DND-41 (cell line): ENCODE data around the gene DSG3.

Source experiments
- ATAC-seq: fragments of 200-7000 bp; cut with Tn5 transposase; 3 replicates; pipeline ENCODE4 v1.9.1; 2021; ENCODE audit warnings: low read depth; ENCODE audit not compliant: insufficient read depth
- DNase-seq: peaks from one replicate; pipeline ENCODE4 v3.0.0-alpha.2; 2020
- H2AFZ ChIP-seq: 2 replicates; pipeline ENCODE4 v1.6.0; 2012; ENCODE audit warnings: low read depth, low read length
- H3K27ac ChIP-seq: 2 replicates; pipeline ENCODE4 v1.5.1; 2012; ENCODE audit warnings: low read length, inconsistent platforms
- H3K27me3 ChIP-seq: fragments of 200-600 bp; sonication (generic); 2 replicates; pipeline ENCODE4 v1.6.0; 2012; ENCODE audit warnings: low read length, mild to moderate bottlenecking, inconsistent platforms; ENCODE audit not compliant: insufficient read depth, poor library complexity
- H3K36me3 ChIP-seq: 2 replicates; pipeline ENCODE4 v1.5.1; 2012; ENCODE audit warnings: low read length, inconsistent platforms; ENCODE audit not compliant: insufficient read depth
- H3K4me1 ChIP-seq: 2 replicates; pipeline ENCODE4 v1.5.1; 2012; ENCODE audit warnings: mild to moderate bottlenecking, low read length; ENCODE audit not compliant: insufficient read depth
- H3K4me2 ChIP-seq: 2 replicates; pipeline ENCODE4 v1.6.0; 2012; ENCODE audit warnings: mild to moderate bottlenecking, moderate library complexity, low read length, inconsistent platforms; ENCODE audit not compliant: insufficient read depth
- H3K4me3 ChIP-seq, 2 experiments: fragments of 200-600 bp in 1 of 2; shearing (Covaris generic) in 1 of 2; 2 replicates each; pipeline ENCODE4 v1.5.1; 2012 to 2016; ENCODE audit warnings: inconsistent platforms in 2 of 2, low read length in 2 of 2, mild to moderate bottlenecking in 2 of 2, low read depth in 1 of 2, moderate library complexity in 1 of 2
- H3K79me2 ChIP-seq: 2 replicates; pipeline ENCODE4 v1.6.0; 2012; ENCODE audit warnings: low read length, inconsistent platforms; ENCODE audit not compliant: insufficient read depth
- H3K9ac ChIP-seq: 2 replicates; pipeline ENCODE4 v1.6.0; 2012; ENCODE audit warnings: low read depth, mild to moderate bottlenecking, inconsistent platforms, low read length, moderate library complexity
- H3K9me3 ChIP-seq: 2 replicates; pipeline ENCODE4 v1.5.1; 2012; ENCODE audit warnings: low read length, moderate library complexity, mild to moderate bottlenecking, inconsistent platforms; ENCODE audit not compliant: insufficient read depth, severe bottlenecking
- H4K20me1 ChIP-seq: 2 replicates; pipeline ENCODE4 v1.6.0; 2012; ENCODE audit warnings: low read length; ENCODE audit not compliant: insufficient read depth
- CTCF ChIP-seq: IDR thresholded peaks from 2 replicates; pipeline ENCODE4 v1.5.1; 2012; ENCODE audit warnings: borderline replicate concordance, low read length, moderate library complexity, mild to moderate bottlenecking; ENCODE audit not compliant: poor library complexity, severe bottlenecking; ENCODE audit errors: extremely low read depth
- EZH2 ChIP-seq: IDR thresholded peaks from 3 replicates; pipeline ENCODE4 v1.6.1; 2012; ENCODE audit warnings: borderline replicate concordance, low read depth, mild to moderate bottlenecking, moderate library complexity, low read length, inconsistent platforms; ENCODE audit not compliant: severe bottlenecking

The DSG3 gene

DNA sequence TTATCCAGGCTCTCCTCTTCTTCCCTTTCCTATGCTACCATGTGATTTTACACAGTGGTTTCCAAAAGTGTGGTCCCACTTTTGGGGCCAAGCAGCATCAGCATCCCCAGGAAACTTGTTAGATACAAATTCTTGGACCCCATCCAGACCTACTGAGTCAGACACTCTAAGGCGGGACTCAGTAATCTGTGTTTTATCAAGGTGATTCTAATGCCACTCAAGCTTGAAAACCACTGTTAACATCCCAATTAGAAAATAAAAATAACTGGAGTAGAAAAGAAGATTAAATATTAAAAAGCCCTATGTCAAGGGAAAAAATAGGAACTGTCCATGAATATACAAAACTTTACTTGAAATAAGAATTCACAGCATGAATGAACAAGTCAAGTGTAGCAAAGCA, 61.2 kb downstream of the DSG3 start:
- no peaks in the 10 kb centered on the region for H4K20me1 ChIP-seq
- H3K79me2 ChIP-seq: no peaks in the 10 kb centered on the region
- H2AFZ ChIP-seq: no peak overlapping the region
- H3K9ac ChIP-seq: no peak overlapping the region
- H3K36me3 ChIP-seq: no peaks in the 10 kb centered on the region
- H3K27ac ChIP-seq: no peak overlapping the region
- H3K27me3 ChIP-seq: peaks cover 13% of the 10 kb centered on the region
- no peak overlapping the region for H3K4me2 ChIP-seq
- no peak overlapping the region for H3K4me3 ChIP-seq
- no peaks in the 10 kb centered on the region for H3K4me1 ChIP-seq
- DNase-seq (no peak), ATAC-seq (no peak)
- TF ChIP-seq CTCF (no peak), EZH2 (no peak)
- no peaks in the 10 kb centered on the region for H3K9me3 ChIP-seq

DNA sequence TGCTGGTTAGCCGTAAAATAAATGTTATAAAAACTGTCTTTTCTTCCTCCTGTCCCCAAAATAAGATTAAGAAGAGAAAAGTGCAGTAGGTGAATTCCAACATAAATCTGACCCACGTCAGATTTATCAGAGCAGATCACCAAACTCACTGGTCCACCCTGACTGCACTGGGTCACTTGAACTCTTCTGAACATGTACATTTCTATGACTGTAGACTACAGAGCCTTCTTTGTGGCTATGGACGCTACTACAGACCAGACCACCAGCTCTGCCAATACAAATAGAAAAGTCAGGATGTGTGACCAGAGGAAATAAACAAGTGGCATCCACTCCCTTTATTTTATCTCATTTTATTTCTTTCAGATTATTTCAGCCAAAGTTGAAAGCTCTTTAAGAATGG, 62.0 kb downstream of the DSG3 start:
- Histone ChIP-seq H3K27me3 (peaks cover 16% of the 10 kb centered on the region), H3K4me2 (no peak overlapping the region), H2AFZ (no peak overlapping the region), H3K4me1 (no peaks in the 10 kb centered on the region), H3K79me2 (no peaks in the 10 kb centered on the region), H4K20me1 (no peaks in the 10 kb centered on the region), H3K27ac (no peak overlapping the region), H3K4me3 (no peak overlapping the region), H3K9me3 (no peaks in the 10 kb centered on the region), H3K36me3 (no peaks in the 10 kb centered on the region), H3K9ac (no peak overlapping the region)
- ATAC-seq (no peak), DNase-seq (no peak)
- TF ChIP-seq CTCF (no peak), EZH2 (no peak)

- ATAC-seq (no peak), DNase-seq (no peak)
- Histone ChIP-seq H3K4me1 (no peaks in the 10 kb centered on the region), H4K20me1 (no peaks in the 10 kb centered on the region), H3K9ac (no peak overlapping the region), H3K4me3 (no peak overlapping the region), H3K4me2 (no peak overlapping the region), H3K36me3 (no peaks in the 10 kb centered on the region), H2AFZ (no peak overlapping the region), H3K27ac (no peak overlapping the region), H3K27me3 (peaks cover 16% of the 10 kb centered on the region), H3K9me3 (no peaks in the 10 kb centered on the region), H3K79me2 (no peaks in the 10 kb centered on the region)
- TF ChIP-seq CTCF (no peak), EZH2 (no peak)
Measured at GRCh38 chr18:31510319-31510718, 62.8 kb downstream of the DSG3 start.

GRCh38 chr18:31511098-31511497, 63.6 kb downstream of the DSG3 start:
- TF ChIP-seq CTCF (peak; percentile 6), EZH2 (no peak)
- DNase-seq (no peak), ATAC-seq (no peak)
- Histone ChIP-seq H2AFZ (no peak overlapping the region), H3K27me3 (peaks cover 16% of the 10 kb centered on the region), H3K4me3 (no peak overlapping the region), H3K79me2 (no peaks in the 10 kb centered on the region), H3K27ac (no peak overlapping the region), H3K9ac (no peak overlapping the region), H3K9me3 (no peaks in the 10 kb centered on the region), H3K4me2 (no peak overlapping the region), H3K36me3 (no peaks in the 10 kb centered on the region), H4K20me1 (no peaks in the 10 kb centered on the region), H3K4me1 (no peaks in the 10 kb centered on the region)
